ENCODE data around the gene RAP1GAP2.

DNA sequence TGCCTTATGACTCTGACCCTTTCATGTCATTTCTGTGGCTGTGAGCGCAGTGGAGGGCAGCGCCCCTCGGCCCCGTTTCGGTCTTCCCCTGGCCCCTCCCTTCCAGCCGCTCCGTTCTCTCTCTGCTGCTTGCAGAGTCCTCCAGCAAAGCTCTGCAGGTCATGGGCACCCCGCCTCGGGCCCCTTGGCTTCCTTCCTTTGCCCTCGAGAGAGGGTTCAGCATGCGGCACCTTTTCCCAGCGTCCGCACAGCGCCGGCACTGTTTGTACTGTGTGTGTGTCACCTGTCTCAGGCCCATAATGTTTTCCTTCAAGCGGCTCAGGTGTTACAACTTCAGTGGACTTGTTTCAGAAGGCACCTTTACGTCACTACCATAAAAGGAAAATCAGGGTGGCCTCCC, 98.5 kb downstream of the RAP1GAP2 start:
- TF ChIP-seq ZNF792 (tag by site-specific recombination; IDR thresholded peaks at IDR 0.05) (no peak), ZSCAN30 (tag by site-specific recombination; IDR thresholded peaks at IDR 0.05) (no peak), ZNF274 (IDR thresholded peaks at IDR 0.05; ENCODE audit: low read length) (no peak), ZNF274 (tag by site-specific recombination; IDR thresholded peaks at IDR 0.05; ENCODE audit: borderline replicate concordance) (no peak), HOXA7 (CRISPR knock-in tag; IDR thresholded peaks at IDR 0.05; ENCODE audit: borderline replicate concordance) (no peak)
- TF ChIP-seq, protein P1, sequence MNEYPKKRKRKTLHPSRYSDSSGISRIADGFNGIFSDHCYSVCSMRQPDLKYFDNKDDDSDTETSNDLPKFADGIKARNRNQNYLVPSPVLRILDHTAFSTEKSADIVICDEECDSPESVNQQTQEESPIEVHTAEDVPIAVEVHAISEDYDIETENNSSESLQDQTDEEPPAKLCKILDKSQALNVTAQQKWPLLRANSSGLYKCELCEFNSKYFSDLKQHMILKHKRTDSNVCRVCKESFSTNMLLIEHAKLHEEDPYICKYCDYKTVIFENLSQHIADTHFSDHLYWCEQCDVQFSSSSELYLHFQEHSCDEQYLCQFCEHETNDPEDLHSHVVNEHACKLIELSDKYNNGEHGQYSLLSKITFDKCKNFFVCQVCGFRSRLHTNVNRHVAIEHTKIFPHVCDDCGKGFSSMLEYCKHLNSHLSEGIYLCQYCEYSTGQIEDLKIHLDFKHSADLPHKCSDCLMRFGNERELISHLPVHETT (tag by site-specific recombination; IDR thresholded peaks at IDR 0.05): no peak
- TF ChIP-seq, protein P2, sequence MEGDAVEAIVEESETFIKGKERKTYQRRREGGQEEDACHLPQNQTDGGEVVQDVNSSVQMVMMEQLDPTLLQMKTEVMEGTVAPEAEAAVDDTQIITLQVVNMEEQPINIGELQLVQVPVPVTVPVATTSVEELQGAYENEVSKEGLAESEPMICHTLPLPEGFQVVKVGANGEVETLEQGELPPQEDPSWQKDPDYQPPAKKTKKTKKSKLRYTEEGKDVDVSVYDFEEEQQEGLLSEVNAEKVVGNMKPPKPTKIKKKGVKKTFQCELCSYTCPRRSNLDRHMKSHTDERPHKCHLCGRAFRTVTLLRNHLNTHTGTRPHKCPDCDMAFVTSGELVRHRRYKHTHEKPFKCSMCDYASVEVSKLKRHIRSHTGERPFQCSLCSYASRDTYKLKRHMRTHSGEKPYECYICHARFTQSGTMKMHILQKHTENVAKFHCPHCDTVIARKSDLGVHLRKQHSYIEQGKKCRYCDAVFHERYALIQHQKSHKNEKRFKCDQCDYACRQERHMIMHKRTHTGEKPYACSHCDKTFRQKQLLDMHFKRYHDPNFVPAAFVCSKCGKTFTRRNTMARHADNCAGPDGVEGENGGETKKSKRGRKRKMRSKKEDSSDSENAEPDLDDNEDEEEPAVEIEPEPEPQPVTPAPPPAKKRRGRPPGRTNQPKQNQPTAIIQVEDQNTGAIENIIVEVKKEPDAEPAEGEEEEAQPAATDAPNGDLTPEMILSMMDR (tag by site-specific recombination; IDR thresholded peaks at IDR 0.05): no peak
- TF ChIP-seq, protein P3, sequence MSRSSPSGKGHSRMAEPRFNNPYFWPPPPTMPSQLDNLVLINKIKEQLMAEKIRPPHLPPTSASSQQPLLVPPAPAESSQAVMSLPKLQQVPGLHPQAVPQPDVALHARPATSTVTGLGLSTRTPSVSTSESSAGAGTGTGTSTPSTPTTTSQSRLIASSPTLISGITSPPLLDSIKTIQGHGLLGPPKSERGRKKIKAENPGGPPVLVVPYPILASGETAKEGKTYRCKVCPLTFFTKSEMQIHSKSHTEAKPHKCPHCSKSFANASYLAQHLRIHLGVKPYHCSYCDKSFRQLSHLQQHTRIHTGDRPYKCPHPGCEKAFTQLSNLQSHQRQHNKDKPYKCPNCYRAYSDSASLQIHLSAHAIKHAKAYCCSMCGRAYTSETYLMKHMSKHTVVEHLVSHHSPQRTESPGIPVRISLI (tag by site-specific recombination; IDR thresholded peaks at IDR 0.05): no peak
